ENCODE measurements around the gene TSPAN17. TPM values are rescaled to one million over a fixed set of nuclear protein-coding genes. Genes with fewer than 3 reads are reported as not detected.

Gene TSPAN17
- total and polyA plus RNA-seq, 2 donors (not counting 1 experiment from before 2014, with no cell fraction given) = 34.8 to 35.2 TPM

GRCh38 chr5:176626876-176627236 is 20.4 kb upstream of the TSPAN17 start:
- TF ChIP-seq CTCF (conservative IDR thresholded peaks at IDR 0.05 in 1 of 2, IDR thresholded peaks at IDR 0.05 in 1 of 2; ENCODE audit: low read depth in 1 of 2, low read length in 2 of 2) (no peak), EZH2 (IDR thresholded peaks at IDR 0.05; ENCODE audit: low read length, missing control alignments) (no peak)
- no peak for DNase-seq (ENCODE audit: low read depth in 2 of 2)
- H2AFZ ChIP-seq (ENCODE audit: low read length) = no peak overlapping the region
- no peaks in the 10 kb centered on the region for H3K36me3 ChIP-seq (ENCODE audit: control insufficient read depth, insufficient read depth, low read length)
- no peaks in the 10 kb centered on the region for H4K20me1 ChIP-seq (ENCODE audit: control insufficient read depth, extremely low read depth, insufficient read depth, low read length)
- no peak overlapping the region for H3K27ac ChIP-seq (ENCODE audit: insufficient read depth, low read length)
- peaks cover 3% of the 10 kb centered on the region for H3K4me1 ChIP-seq (ENCODE audit: control insufficient read depth, extremely low read depth, insufficient read depth, low read length)
- H3K27me3 ChIP-seq (ENCODE audit: control insufficient read depth, insufficient read depth, low read length) = peaks cover 13% of the 10 kb centered on the region
- no peak overlapping the region for H3K9ac ChIP-seq (ENCODE audit: insufficient read depth, low read length)
- no peak overlapping the region for H3K4me3 ChIP-seq (replicated peaks in 1 of 4; ENCODE audit: control extremely low read depth in 1 of 4, insufficient read depth in 1 of 4, low read depth in 3 of 4, low read length in 4 of 4)
- H3K4me2 ChIP-seq (ENCODE audit: extremely low read depth, insufficient read depth, low read length) = no peak overlapping the region
- H3K79me2 ChIP-seq (ENCODE audit: control insufficient read depth, insufficient read depth, low read length) = no peaks in the 10 kb centered on the region
- no peaks in the 10 kb centered on the region for H3K9me3 ChIP-seq (ENCODE audit: control insufficient read depth, insufficient read depth, low read depth, low read length)

GRCh38 chr5:176627582-176627981 is 19.7 kb upstream of the TSPAN17 start:
- Histone ChIP-seq H3K4me3 (replicated peaks in 1 of 4; ENCODE audit: control extremely low read depth in 1 of 4, insufficient read depth in 1 of 4, low read depth in 3 of 4, low read length in 4 of 4) (no peak overlapping the region), H4K20me1 (ENCODE audit: control insufficient read depth, extremely low read depth, insufficient read depth, low read length) (no peaks in the 10 kb centered on the region), H3K4me2 (ENCODE audit: extremely low read depth, insufficient read depth, low read length) (no peak overlapping the region), H2AFZ (ENCODE audit: low read length) (no peak overlapping the region), H3K9me3 (ENCODE audit: control insufficient read depth, insufficient read depth, low read depth, low read length) (no peaks in the 10 kb centered on the region), H3K4me1 (ENCODE audit: control insufficient read depth, extremely low read depth, insufficient read depth, low read length) (peaks cover 3% of the 10 kb centered on the region), H3K27me3 (ENCODE audit: control insufficient read depth, insufficient read depth, low read length) (peaks cover 13% of the 10 kb centered on the region), H3K79me2 (ENCODE audit: control insufficient read depth, insufficient read depth, low read length) (no peaks in the 10 kb centered on the region), H3K9ac (ENCODE audit: insufficient read depth, low read length) (no peak overlapping the region), H3K36me3 (ENCODE audit: control insufficient read depth, insufficient read depth, low read length) (no peaks in the 10 kb centered on the region), H3K27ac (ENCODE audit: insufficient read depth, low read length) (no peak overlapping the region)
- no peak for DNase-seq (ENCODE audit: low read depth in 2 of 2)
- TF ChIP-seq CTCF (conservative IDR thresholded peaks at IDR 0.05 in 1 of 2, IDR thresholded peaks at IDR 0.05 in 1 of 2; ENCODE audit: low read depth in 1 of 2, low read length in 2 of 2) = no peak
- TF ChIP-seq EZH2 (IDR thresholded peaks at IDR 0.05; ENCODE audit: low read length, missing control alignments) = no peak

- no peak overlapping the region for H3K4me2 ChIP-seq (ENCODE audit: extremely low read depth, insufficient read depth, low read length)
- H3K27me3 ChIP-seq (ENCODE audit: control insufficient read depth, insufficient read depth, low read length) = peaks cover 20% of the 10 kb centered on the region
- H3K9ac ChIP-seq (ENCODE audit: insufficient read depth, low read length) = no peak overlapping the region
- no peaks in the 10 kb centered on the region for H3K79me2 ChIP-seq (ENCODE audit: control insufficient read depth, insufficient read depth, low read length)
- H4K20me1 ChIP-seq (ENCODE audit: control insufficient read depth, extremely low read depth, insufficient read depth, low read length) = no peaks in the 10 kb centered on the region
- H2AFZ ChIP-seq (ENCODE audit: low read length) = no peak overlapping the region
- H3K4me1 ChIP-seq (ENCODE audit: control insufficient read depth, extremely low read depth, insufficient read depth, low read length) = peaks cover 3% of the 10 kb centered on the region
- TF ChIP-seq CTCF (conservative IDR thresholded peaks at IDR 0.05 in 1 of 2, IDR thresholded peaks at IDR 0.05 in 1 of 2; ENCODE audit: low read depth in 1 of 2, low read length in 2 of 2) (no peak), EZH2 (IDR thresholded peaks at IDR 0.05; ENCODE audit: low read length, missing control alignments) (no peak)
- no peak for DNase-seq (ENCODE audit: low read depth in 2 of 2)
- no peaks in the 10 kb centered on the region for H3K9me3 ChIP-seq (ENCODE audit: control insufficient read depth, insufficient read depth, low read depth, low read length)
- no peak overlapping the region for H3K27ac ChIP-seq (ENCODE audit: insufficient read depth, low read length)
- no peaks in the 10 kb centered on the region for H3K36me3 ChIP-seq (ENCODE audit: control insufficient read depth, insufficient read depth, low read length)
- H3K4me3 ChIP-seq (replicated peaks in 1 of 4; ENCODE audit: control extremely low read depth in 1 of 4, insufficient read depth in 1 of 4, low read depth in 3 of 4, low read length in 4 of 4) = no peak overlapping the region
These were observed 18.7 kb upstream of the TSPAN17 start for GRCh38 chr5:176628406-176629228.

All from fibroblast of lung (primary cell).